Measurements from ENCODE around the gene BTBD9. TPM values are rescaled to one million over a fixed set of nuclear protein-coding genes. Genes with fewer than 3 reads are reported as not detected.
A peak's percentile ranks its signal among the peaks of the same experiment; 100 is the strongest.

The BTBD9 gene
- total and polyA plus RNA-seq, 5 donors from 2014 or later: 11.6 to 79.7 (median 16.7) TPM

DNA sequence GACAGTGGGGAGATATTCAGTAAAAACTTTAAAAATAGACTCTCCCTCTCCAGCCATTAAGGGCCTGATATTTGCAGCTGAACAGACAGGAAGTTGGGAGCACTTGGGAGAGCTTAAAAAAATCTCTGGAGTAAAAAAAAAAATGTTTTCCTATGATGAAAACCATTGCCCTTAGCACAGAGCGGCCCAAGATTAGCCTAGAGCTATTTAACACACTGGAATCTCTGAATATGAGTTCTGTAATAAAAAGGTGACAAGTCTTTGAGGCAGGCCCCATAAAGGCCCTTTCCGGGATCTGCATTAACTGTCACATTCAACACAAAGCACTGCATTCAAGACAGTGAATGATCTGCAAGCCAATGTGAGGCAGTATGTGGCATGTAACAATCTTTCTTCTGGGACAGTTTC, 426.5 kb downstream of the BTBD9 start:
- H3K9me3 Mint-ChIP-seq: no peaks in the 10 kb centered on the region
- no peaks in the 10 kb centered on the region for H3K27me3 Mint-ChIP-seq
- H3K36me3 Mint-ChIP-seq: no peaks in the 10 kb centered on the region
- ATAC-seq (ENCODE audit: low read depth in 2 of 2) (no peak), DNase-seq (no peak)
- peak overlapping the region in 2 of 3 donors; percentile 36 to 38 for H3K27ac Mint-ChIP-seq
- Histone ChIP-seq H3K4me1 (ENCODE audit: control insufficient read depth, insufficient read depth, low read length, poor library complexity, severe bottlenecking) (no peaks in the 10 kb centered on the region), H3K27ac (ENCODE audit: insufficient read depth, low read length, poor library complexity, severe bottlenecking) (no peak overlapping the region), H3K4me3 (ENCODE audit: low read depth, low read length) (no peak overlapping the region), H3K27me3 (ENCODE audit: control insufficient read depth, insufficient read depth, low read length) (no peaks in the 10 kb centered on the region), H3K36me3 (ENCODE audit: control insufficient read depth, insufficient read depth, low read length) (no peaks in the 10 kb centered on the region), H3K9me3 (ENCODE audit: control insufficient read depth in 2 of 2, low read length in 2 of 2) (no peaks in the 10 kb centered on the region)
- no peak overlapping the region for H3K4me3 Mint-ChIP-seq
- peaks cover 4 to 12% (median 8%) of the 10 kb centered on the region in 4 donors for H3K4me1 Mint-ChIP-seq

GRCh38 chr6:38212579-38212978, 427.1 kb downstream of the BTBD9 start:
- no peaks in the 10 kb centered on the region for H3K9me3 Mint-ChIP-seq
- H3K36me3 Mint-ChIP-seq: no peaks in the 10 kb centered on the region
- no peaks in the 10 kb centered on the region for H3K27me3 Mint-ChIP-seq
- no peak for DNase-seq
- H3K27ac Mint-ChIP-seq: no peak overlapping the region
- Histone ChIP-seq H3K36me3 (ENCODE audit: control insufficient read depth, insufficient read depth, low read length) (no peaks in the 10 kb centered on the region), H3K9me3 (ENCODE audit: control insufficient read depth in 2 of 2, low read length in 2 of 2) (no peaks in the 10 kb centered on the region), H3K27ac (ENCODE audit: insufficient read depth, low read length, poor library complexity, severe bottlenecking) (no peak overlapping the region), H3K4me1 (ENCODE audit: control insufficient read depth, insufficient read depth, low read length, poor library complexity, severe bottlenecking) (no peaks in the 10 kb centered on the region), H3K4me3 (ENCODE audit: low read depth, low read length) (no peak overlapping the region), H3K27me3 (ENCODE audit: control insufficient read depth, insufficient read depth, low read length) (no peaks in the 10 kb centered on the region)
- peaks cover 4 to 12% (median 9%) of the 10 kb centered on the region in 4 donors for H3K4me1 Mint-ChIP-seq
- H3K4me3 Mint-ChIP-seq: no peak overlapping the region
- no peak for ATAC-seq (ENCODE audit: low read depth in 2 of 2)

GRCh38 chr6:38212116-38212515, 427.6 kb downstream of the BTBD9 start:
- H3K9me3 ChIP-seq (ENCODE audit: control insufficient read depth in 2 of 2, low read length in 2 of 2): no peaks in the 10 kb centered on the region
- no peaks in the 10 kb centered on the region for H3K9me3 Mint-ChIP-seq
- no peak for ATAC-seq (ENCODE audit: low read depth in 2 of 2)
- peaks cover 4% of the 10 kb centered on the region for H3K36me3 Mint-ChIP-seq
- no peak overlapping the region for H3K27ac ChIP-seq (ENCODE audit: insufficient read depth, low read length, poor library complexity, severe bottlenecking)
- H3K27ac Mint-ChIP-seq: no peak overlapping the region
- H3K27me3 Mint-ChIP-seq: no peaks in the 10 kb centered on the region
- DNase-seq: no peak
- no peaks in the 10 kb centered on the region for H3K27me3 ChIP-seq (ENCODE audit: control insufficient read depth, insufficient read depth, low read length)
- H3K4me1 Mint-ChIP-seq: peaks cover 4 to 11% (median 9%) of the 10 kb centered on the region in 4 donors
- no peak overlapping the region for H3K4me3 ChIP-seq (ENCODE audit: low read depth, low read length)
- H3K36me3 ChIP-seq (ENCODE audit: control insufficient read depth, insufficient read depth, low read length): no peaks in the 10 kb centered on the region
- H3K4me3 Mint-ChIP-seq: no peak overlapping the region
- H3K4me1 ChIP-seq (ENCODE audit: control insufficient read depth, insufficient read depth, low read length, poor library complexity, severe bottlenecking): no peaks in the 10 kb centered on the region

DNA sequence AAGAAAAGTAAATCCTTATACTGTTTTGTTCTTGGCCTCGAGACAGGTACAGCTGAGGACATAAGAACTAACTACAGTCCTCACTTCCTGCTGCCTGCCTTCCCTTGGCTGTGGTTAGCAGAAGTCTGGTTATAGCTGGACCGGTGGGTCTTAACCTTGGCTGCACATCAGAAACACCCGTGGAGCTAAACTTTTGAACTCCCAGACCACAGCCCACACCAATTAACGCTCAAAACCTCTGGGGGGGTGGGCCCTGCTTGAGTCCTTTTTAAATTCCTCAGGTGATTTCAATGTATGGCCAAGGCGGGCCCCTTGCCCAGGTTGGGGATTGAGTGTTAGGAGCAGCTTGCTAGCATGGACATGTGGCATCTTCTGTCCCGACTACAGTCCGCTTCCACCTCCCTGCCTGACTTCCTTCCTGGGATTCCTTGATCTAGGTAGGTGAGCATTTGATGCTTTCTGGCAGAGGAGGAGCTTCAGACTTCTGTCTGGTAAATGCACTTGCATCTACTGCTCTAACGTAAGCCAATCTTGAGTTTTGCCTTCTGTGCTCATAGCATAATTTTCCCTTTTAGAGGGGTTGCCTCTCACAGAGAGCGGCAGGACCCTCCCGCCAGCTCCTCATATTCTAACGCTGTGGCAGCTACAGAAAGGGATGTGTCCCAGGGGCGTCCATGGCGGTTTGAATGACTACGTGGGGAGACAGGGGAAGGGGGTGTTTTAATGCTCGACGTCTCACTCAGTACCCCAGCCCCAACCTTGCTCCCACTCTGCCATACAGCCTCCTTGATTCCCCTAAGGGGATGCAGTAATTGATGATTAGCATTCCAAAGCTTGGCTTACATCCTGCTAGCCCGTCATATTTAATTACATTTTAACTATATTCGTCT, 430.1 kb downstream of the BTBD9 start:
- Histone ChIP-seq H3K27me3 (ENCODE audit: control insufficient read depth, insufficient read depth, low read length) (no peaks in the 10 kb centered on the region), H3K36me3 (ENCODE audit: control insufficient read depth, insufficient read depth, low read length) (no peaks in the 10 kb centered on the region), H3K4me3 (ENCODE audit: low read depth, low read length) (no peak overlapping the region), H3K9me3 (ENCODE audit: control insufficient read depth in 2 of 2, low read length in 2 of 2) (no peaks in the 10 kb centered on the region), H3K4me1 (ENCODE audit: control insufficient read depth, insufficient read depth, low read length, poor library complexity, severe bottlenecking) (no peaks in the 10 kb centered on the region), H3K27ac (ENCODE audit: insufficient read depth, low read length, poor library complexity, severe bottlenecking) (no peak overlapping the region)
- DNase-seq (peak in 1 of 3 donors; percentile 29), ATAC-seq (ENCODE audit: low read depth in 2 of 2) (no peak)
- Mint-ChIP-seq H3K27ac (peak overlapping the region in 1 of 3 donors; percentile 17), H3K36me3 (peaks cover 11% of the 10 kb centered on the region), H3K4me3 (no peak overlapping the region), H3K4me1 (peaks cover 4 to 13% (median 10%) of the 10 kb centered on the region in 4 donors), H3K27me3 (no peaks in the 10 kb centered on the region), H3K9me3 (peaks cover 0 to under 1% (median 0%) of the 10 kb centered on the region in 7 donors)

- H3K27ac ChIP-seq (ENCODE audit: insufficient read depth, low read length, poor library complexity, severe bottlenecking): no peak overlapping the region
- no peaks in the 10 kb centered on the region for H3K27me3 ChIP-seq (ENCODE audit: control insufficient read depth, insufficient read depth, low read length)
- peaks cover 16% of the 10 kb centered on the region for H3K36me3 Mint-ChIP-seq
- H3K27me3 Mint-ChIP-seq: no peaks in the 10 kb centered on the region
- no peaks in the 10 kb centered on the region for H3K36me3 ChIP-seq (ENCODE audit: control insufficient read depth, insufficient read depth, low read length)
- no peaks in the 10 kb centered on the region for H3K9me3 ChIP-seq (ENCODE audit: control insufficient read depth in 2 of 2, low read length in 2 of 2)
- no peak overlapping the region for H3K27ac Mint-ChIP-seq
- peaks cover 4 to 16% (median 10%) of the 10 kb centered on the region in 4 donors for H3K4me1 Mint-ChIP-seq
- H3K9me3 Mint-ChIP-seq: peaks cover 0 to 4% (median 0%) of the 10 kb centered on the region in 7 donors
- no peak overlapping the region for H3K4me3 Mint-ChIP-seq
- no peaks in the 10 kb centered on the region for H3K4me1 ChIP-seq (ENCODE audit: control insufficient read depth, insufficient read depth, low read length, poor library complexity, severe bottlenecking)
- DNase-seq (no peak), ATAC-seq (ENCODE audit: low read depth in 2 of 2) (no peak)
- no peak overlapping the region for H3K4me3 ChIP-seq (ENCODE audit: low read depth, low read length)
Measured at GRCh38 chr6:38208028-38208427, 431.7 kb downstream of the BTBD9 start.

DNA sequence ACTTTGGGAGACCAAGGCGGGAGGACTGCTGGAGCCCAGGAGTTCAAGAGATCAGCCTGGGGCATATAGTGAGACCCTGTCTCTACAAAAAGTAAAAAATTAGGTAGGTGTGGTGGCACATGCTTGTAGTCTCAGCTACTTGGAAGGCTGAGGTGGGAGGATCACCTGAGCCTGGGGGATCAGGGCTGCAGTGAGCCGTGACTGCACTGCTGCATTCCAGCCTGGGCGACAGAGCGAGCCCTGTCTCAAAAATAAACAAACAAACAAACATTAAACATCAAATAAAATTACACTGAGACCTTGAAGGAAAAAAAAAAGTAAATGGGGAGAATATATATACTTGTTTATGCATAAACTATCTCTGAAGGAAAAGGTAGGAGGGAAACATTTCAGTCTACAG, 432.4 kb downstream of the BTBD9 start:
- Histone ChIP-seq H3K36me3 (ENCODE audit: control insufficient read depth, insufficient read depth, low read length) (no peaks in the 10 kb centered on the region), H3K27ac (ENCODE audit: insufficient read depth, low read length, poor library complexity, severe bottlenecking) (no peak overlapping the region), H3K27me3 (ENCODE audit: control insufficient read depth, insufficient read depth, low read length) (no peaks in the 10 kb centered on the region), H3K4me1 (ENCODE audit: control insufficient read depth, insufficient read depth, low read length, poor library complexity, severe bottlenecking) (no peaks in the 10 kb centered on the region), H3K4me3 (ENCODE audit: low read depth, low read length) (no peak overlapping the region), H3K9me3 (ENCODE audit: control insufficient read depth in 2 of 2, low read length in 2 of 2) (no peaks in the 10 kb centered on the region)
- no peak overlapping the region for H3K4me3 Mint-ChIP-seq
- no peak overlapping the region for H3K27ac Mint-ChIP-seq
- ATAC-seq (ENCODE audit: low read depth in 2 of 2): no peak
- H3K4me1 Mint-ChIP-seq: peaks cover 4 to 16% (median 10%) of the 10 kb centered on the region in 4 donors
- H3K27me3 Mint-ChIP-seq: no peaks in the 10 kb centered on the region
- H3K9me3 Mint-ChIP-seq: peaks cover 0 to 4% (median 0%) of the 10 kb centered on the region in 7 donors
- peaks cover 16% of the 10 kb centered on the region for H3K36me3 Mint-ChIP-seq
- no peak for DNase-seq

DNA sequence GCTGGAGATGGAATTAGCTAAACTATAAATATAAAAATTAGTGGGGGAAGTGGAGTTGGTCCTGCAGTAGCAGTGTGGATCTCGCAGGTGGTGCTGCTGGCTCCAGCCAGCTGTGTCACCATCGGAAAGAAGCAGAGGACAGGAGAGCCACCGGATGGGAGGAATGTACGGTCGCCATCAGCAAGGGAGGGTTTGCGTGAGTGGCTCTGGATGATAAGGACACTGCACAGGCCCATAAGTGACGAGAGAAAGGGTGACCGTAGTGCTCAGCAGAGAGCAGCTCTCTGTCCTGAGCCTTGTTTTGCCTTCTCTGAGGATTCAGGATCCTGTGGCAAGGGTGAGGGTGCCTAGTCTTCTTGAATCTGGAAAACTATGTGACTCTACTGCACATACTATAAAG, 441.5 kb downstream of the BTBD9 start:
- Histone ChIP-seq H3K36me3 (ENCODE audit: control insufficient read depth, insufficient read depth, low read length) (no peaks in the 10 kb centered on the region), H3K4me1 (ENCODE audit: control insufficient read depth, insufficient read depth, low read length, poor library complexity, severe bottlenecking) (no peaks in the 10 kb centered on the region), H3K27ac (ENCODE audit: insufficient read depth, low read length, poor library complexity, severe bottlenecking) (no peak overlapping the region), H3K9me3 (ENCODE audit: control insufficient read depth in 2 of 2, low read length in 2 of 2) (no peaks in the 10 kb centered on the region), H3K27me3 (ENCODE audit: control insufficient read depth, insufficient read depth, low read length) (no peaks in the 10 kb centered on the region), H3K4me3 (ENCODE audit: low read depth, low read length) (no peak overlapping the region)
- ATAC-seq (ENCODE audit: low read depth in 2 of 2) (no peak), DNase-seq (no peak)
- Mint-ChIP-seq H3K4me1 (peaks cover 0 to 11% (median 4%) of the 10 kb centered on the region in 4 donors), H3K27ac (no peak overlapping the region), H3K9me3 (peaks cover 0 to 4% (median 0%) of the 10 kb centered on the region in 7 donors), H3K4me3 (no peak overlapping the region), H3K27me3 (no peaks in the 10 kb centered on the region), H3K36me3 (peaks cover 11% of the 10 kb centered on the region)

All from CD4-positive, CD25-positive, alpha-beta regulatory T cell (primary cell).